GM23248 (cell line): ENCODE data around the gene GNAL.

Source experiments
- EZH2 ChIP-seq: fragments of 200-600 bp; sonication (generic); IDR thresholded peaks from 2 replicates; pipeline ENCODE4 v1.6.1; 2018; ENCODE audit warnings: antibody characterized with exemption, mild to moderate bottlenecking; ENCODE audit not compliant: insufficient read depth, poor library complexity, severe bottlenecking
- EZH2phosphoT487 ChIP-seq: fragments of 200-600 bp; sonication (generic); IDR thresholded peaks from 2 replicates; pipeline ENCODE4 v1.6.1; 2018; ENCODE audit warnings: antibody characterized with exemption, moderate library complexity, mild to moderate bottlenecking, low read depth; ENCODE audit not compliant: insufficient read depth

- TF ChIP-seq EZH2 (no peak), EZH2phosphoT487 (no peak)
These were observed 162.8 kb downstream of the GNAL start for GRCh38 chr18:11851806-11852337.
